ENCODE data around the gene UAP1.
"Not testable (repeated sequence)": the region's sequence is repeated elsewhere in the genome, so short reads cannot be mapped to it uniquely, and the experiment has no call there.

The UAP1 gene

DNA sequence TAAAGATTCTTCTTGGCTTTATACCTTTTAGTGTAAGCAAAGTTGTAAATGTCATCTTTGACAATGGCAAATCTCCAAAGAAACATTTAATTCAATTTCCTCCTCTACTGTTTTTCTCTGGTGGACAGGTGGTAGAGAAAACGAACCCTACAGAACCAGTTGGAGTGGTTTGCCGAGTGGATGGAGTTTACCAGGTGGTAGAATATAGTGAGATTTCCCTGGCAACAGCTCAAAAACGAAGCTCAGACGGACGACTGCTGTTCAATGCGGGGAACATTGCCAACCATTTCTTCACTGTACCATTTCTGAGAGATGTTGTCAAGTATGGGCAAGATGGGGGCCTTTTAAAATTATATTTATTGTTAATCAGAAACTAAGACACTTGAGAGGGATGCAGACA is 25.8 kb downstream of the UAP1 start:
- ChIA-PET POLR2A (interaction anchor here (0.5 kb wide), 1 partner anchor 31 kb away, joined by 5 read pairs; no protein-coding TSS in a partner anchor), CTCF (interaction anchor here (0.7 kb wide), 1 partner anchor 22 kb away, joined by 3 read pairs; no protein-coding TSS in a partner anchor)
- TF ChIP-seq, protein P1, sequence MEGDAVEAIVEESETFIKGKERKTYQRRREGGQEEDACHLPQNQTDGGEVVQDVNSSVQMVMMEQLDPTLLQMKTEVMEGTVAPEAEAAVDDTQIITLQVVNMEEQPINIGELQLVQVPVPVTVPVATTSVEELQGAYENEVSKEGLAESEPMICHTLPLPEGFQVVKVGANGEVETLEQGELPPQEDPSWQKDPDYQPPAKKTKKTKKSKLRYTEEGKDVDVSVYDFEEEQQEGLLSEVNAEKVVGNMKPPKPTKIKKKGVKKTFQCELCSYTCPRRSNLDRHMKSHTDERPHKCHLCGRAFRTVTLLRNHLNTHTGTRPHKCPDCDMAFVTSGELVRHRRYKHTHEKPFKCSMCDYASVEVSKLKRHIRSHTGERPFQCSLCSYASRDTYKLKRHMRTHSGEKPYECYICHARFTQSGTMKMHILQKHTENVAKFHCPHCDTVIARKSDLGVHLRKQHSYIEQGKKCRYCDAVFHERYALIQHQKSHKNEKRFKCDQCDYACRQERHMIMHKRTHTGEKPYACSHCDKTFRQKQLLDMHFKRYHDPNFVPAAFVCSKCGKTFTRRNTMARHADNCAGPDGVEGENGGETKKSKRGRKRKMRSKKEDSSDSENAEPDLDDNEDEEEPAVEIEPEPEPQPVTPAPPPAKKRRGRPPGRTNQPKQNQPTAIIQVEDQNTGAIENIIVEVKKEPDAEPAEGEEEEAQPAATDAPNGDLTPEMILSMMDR (IDR thresholded peaks at IDR 0.05; ENCODE audit: control extremely low read depth, extremely low read depth, low read depth, missing control alignments) = no peak
- DNase-seq (ENCODE audit: extremely low spot score) = no peak

DNA sequence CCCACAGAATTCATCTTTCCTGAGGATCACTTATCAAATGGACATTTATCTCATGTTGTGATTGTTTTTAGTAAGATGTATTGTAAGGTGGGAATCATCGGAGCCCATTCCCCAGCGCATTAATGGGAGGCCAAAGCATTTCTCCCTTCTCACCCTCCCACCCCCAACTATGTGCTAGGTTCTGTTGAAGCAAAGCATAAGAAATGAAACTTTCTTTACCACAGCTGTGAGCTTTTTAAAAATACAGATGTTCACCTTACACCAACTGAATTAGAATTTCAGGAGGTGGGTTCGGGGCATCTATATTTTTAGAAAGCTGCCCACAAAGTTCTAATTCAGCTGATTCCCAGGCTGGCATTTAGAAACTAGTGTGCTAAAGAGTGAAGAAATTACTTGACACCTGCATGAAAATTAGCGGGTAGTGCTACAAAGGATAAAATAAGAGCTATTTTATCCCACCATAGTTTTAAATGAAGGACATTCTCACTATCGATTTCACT is 26.3 kb downstream of the UAP1 start:
- CTCF ChIA-PET = interaction anchor here (0.7 to 1.2 kb wide), 2 partner anchors 10 to 28 kb away, joined by 3 to 8 read pairs; no protein-coding TSS in a partner anchor
- no peak for DNase-seq (ENCODE audit: extremely low spot score)
- POLR2A ChIA-PET = interaction anchor here (0.5 kb wide), 1 partner anchor 30 kb away, joined by 5 read pairs; no protein-coding TSS in a partner anchor

DNA sequence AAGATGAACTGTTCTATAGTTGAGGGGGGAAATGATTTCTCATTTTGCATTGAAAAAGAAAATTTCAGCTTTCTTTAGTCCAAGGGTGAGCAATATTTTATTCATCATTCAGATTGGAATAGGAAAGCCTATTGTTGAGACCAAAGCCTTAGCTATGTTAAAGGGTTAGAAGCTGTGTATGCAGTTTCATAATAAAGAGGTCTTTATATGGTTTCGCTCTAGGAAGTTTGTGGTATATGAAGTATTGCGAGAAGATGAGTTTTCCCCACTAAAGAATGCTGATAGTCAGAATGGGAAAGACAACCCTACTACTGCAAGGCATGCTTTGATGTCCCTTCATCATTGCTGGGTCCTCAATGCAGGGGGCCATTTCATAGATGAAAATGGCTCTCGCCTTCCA is 28.6 kb downstream of the UAP1 start:
- CTCF ChIA-PET = interaction anchor here (1.0 kb wide), 1 partner anchor 210 kb away, joined by 3 read pairs; no protein-coding TSS in a partner anchor
- no peak for DNase-seq (ENCODE audit: extremely low spot score)

More for the DNA sequence above, 26.3 kb downstream of the UAP1 start:
- TF ChIP-seq, protein P1 (IDR thresholded peaks at IDR 0.05; ENCODE audit: control extremely low read depth, extremely low read depth, low read depth, missing control alignments) = no peak

DNA sequence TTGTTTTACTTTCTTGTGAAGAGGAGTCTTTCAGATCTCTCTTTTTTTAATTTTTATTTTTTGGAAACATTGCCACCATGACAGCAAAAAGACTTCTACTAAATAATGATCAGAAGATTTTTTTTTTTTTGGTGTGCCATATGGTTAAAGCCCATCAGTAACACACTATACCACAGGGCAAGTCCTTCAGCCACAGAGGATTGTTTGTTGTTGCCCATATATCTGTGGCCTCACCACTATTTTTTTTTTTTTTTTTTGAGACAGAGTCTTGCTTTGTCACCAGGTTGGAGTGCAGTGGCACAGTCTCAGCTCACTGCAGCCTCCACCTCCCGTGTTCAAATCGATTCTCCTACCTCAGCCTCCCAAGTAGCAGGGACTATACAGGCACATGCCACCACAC is 29.2 kb downstream of the UAP1 start:
- POLR2A ChIA-PET = no interaction called here
- CTCF ChIA-PET = interaction anchor here (1.0 kb wide), 1 partner anchor 209 kb away, joined by 3 read pairs; no protein-coding TSS in a partner anchor
- TF ChIP-seq, protein P1 (IDR thresholded peaks at IDR 0.05; ENCODE audit: control extremely low read depth, extremely low read depth, low read depth, missing control alignments) = no peak
- DNase-seq (ENCODE audit: extremely low spot score) = no peak

More for the DNA sequence above, 28.6 kb downstream of the UAP1 start:
- TF ChIP-seq, protein P1 (IDR thresholded peaks at IDR 0.05; ENCODE audit: control extremely low read depth, extremely low read depth, low read depth, missing control alignments) = no peak
- POLR2A ChIA-PET = no interaction called here

DNA sequence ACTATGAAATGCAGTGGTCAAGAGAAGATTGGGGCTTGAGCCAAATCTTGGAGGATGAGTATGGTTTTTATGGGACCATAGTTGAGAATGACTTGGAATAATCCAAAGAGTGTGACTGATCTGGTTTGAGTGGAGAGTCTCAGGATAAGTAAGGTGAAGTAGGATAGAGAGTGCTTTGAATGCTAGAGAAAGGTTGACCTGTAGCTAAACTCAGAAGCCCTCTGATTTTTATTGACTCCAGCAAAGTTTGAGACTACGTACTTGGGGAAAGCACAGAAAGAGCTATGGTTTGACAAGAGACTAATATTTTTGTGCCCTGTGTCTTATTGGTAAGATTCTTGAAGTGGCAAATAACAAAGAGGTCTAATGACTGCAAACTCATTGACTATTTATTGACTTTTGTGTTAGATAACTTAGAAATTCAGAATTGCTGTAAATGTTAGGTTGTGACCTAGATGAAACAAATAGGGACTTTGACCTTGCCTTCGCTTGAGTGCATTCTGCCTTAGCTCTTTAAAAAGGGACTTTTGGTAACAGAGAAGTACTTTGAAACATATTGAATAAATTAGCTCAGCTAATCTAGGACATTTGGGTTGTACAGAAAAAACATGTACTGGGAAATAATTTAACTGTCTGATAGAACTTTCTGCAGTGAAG is 35.1 kb downstream of the UAP1 start:
- ChIA-PET POLR2A (no interaction called here), CTCF (interaction anchor here (0.7 to 6.9 kb wide), 6 partner anchors 8 to 30 kb away, joined by 3 to 54 read pairs (median 5); no protein-coding TSS in a partner anchor)
- TF ChIP-seq, protein P1 (IDR thresholded peaks at IDR 0.05; ENCODE audit: control extremely low read depth, extremely low read depth, low read depth, missing control alignments) = no peak
- DNase-seq (ENCODE audit: extremely low spot score) = no peak

DNA sequence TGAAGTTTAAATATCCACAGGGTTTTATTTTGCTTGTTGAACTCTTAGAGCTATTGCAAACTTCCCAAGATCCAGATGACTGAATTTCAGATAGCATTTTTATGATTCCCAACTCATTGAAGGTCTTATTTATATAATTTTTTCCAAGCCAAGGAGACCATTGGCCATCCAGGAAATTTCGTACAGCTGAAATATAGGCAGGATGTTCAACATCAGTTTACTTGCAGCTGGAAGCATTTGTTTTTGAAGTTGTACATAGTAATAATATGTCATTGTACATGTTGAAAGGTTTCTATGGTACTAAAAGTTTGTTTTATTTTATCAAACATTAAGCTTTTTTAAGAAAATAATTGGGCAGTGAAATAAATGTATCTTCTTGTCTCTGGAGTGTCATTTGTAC is 37.9 kb downstream of the UAP1 start:
- CTCF ChIA-PET = interaction anchor here (0.9 to 6.9 kb wide), 2 partner anchors 14 to 19 kb away, joined by 3 to 54 read pairs; no protein-coding TSS in a partner anchor
- POLR2A ChIA-PET = no interaction called here
- TF ChIP-seq, protein P1 (IDR thresholded peaks at IDR 0.05; ENCODE audit: control extremely low read depth, extremely low read depth, low read depth, missing control alignments) = no peak
- no peak for DNase-seq (ENCODE audit: extremely low spot score)

DNA sequence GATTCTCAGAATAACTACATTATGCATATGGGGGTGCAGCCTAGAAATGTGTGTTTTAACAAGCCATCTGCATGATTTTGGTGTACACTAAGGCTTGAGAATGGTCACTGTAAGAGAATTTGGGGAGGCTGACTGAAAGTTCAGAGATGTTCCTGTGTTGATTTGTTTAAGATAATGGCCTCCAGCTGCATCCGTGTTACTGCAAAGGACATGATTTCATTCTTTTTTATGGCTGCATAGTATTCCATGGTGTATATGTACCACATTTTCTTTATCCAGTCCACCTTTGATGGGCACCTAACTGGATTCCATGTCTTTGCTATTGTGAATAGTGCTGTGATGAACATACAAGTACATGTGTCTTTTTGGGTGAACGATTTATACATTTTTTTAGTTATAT is 41.6 kb downstream of the UAP1 start:
- POLR2A ChIA-PET; DNase-seq (ENCODE audit: extremely low spot score): not testable (repeated sequence)
- CTCF ChIA-PET = interaction anchor here (1.0 to 2.3 kb wide), 6 partner anchors 10 to 197 kb away, joined by 3 to 21 read pairs (median 3); no protein-coding TSS in a partner anchor

Data from GM10248 (cell line).